Upper lobe of right lung (tissue), 1 donor: ENCODE results near the gene SEC63. TPM values are rescaled to one million over a fixed set of nuclear protein-coding genes. Genes with fewer than 3 reads are reported as not detected.

ENCODE experiments used
- ATAC-seq: fragments of 200-7000 bp; cut with Tn5 transposase; one replicate; pipeline ENCODE4 v1.9.1; 2020; ENCODE audit warnings: mild to moderate bottlenecking, moderate library complexity
- DNase-seq: peaks from one replicate; pipeline ENCODE4 v3.0.0-alpha.2; 2020
- H3K27ac ChIP-seq: fragments of 200-600 bp; one replicate; pipeline ENCODE4 v1.8.0; 2022
- H3K27me3 ChIP-seq: fragments of 200-600 bp; one replicate; pipeline ENCODE4 v1.8.0; 2022; ENCODE audit warnings: mild to moderate bottlenecking
- H3K36me3 ChIP-seq: fragments of 200-600 bp; one replicate; pipeline ENCODE4 v1.8.0; 2022
- H3K4me1 ChIP-seq: fragments of 200-600 bp; one replicate; pipeline ENCODE4 v1.8.0; 2022
- H3K4me3 ChIP-seq: fragments of 200-600 bp; one replicate; pipeline ENCODE4 v1.8.0; 2022; ENCODE audit warnings: mild to moderate bottlenecking
- H3K9me3 ChIP-seq: fragments of 200-600 bp; one replicate; pipeline ENCODE4 v1.8.0; 2022
- CTCF ChIP-seq: fragments of 200-600 bp; IDR thresholded peaks from one replicate; pipeline ENCODE4 v1.8.0; 2022; ENCODE audit warnings: antibody characterized with exemption
- intact Hi-C: fragments of 100-400 bp; cut with DNase I; formaldehyde crosslinking; loops from one replicate; pipeline ENCODE4 v1.11.0; 2022
- total RNA-seq: library from RNA; stranded (reverse); fragmentation: NEBNext Ultra II Directional; extraction: Animal tissue kit (Norgen Biotek cat#: 25700); gene quantifications from one replicate; pipeline ENCODE4 v1.2.1, GENCODE V29; 2021
- donor health status: DM: no; HTN: yes; CAD: no; lungs with severe emphysema.

The SEC63 gene
- total RNA-seq, 1 donor from 2014 or later, result 118 TPM

GRCh38 chr6:107853230-107853629 lies 104.8 kb downstream of the SEC63 start:
- intact Hi-C loops, result no loop called here
- no peaks in the 10 kb centered on the region for H3K27me3 ChIP-seq
- no peaks in the 10 kb centered on the region for H3K36me3 ChIP-seq
- ATAC-seq (no peak), DNase-seq (no peak)
- no peak overlapping the region for H3K27ac ChIP-seq
- no peaks in the 10 kb centered on the region for H3K4me1 ChIP-seq
- H3K9me3 ChIP-seq, result no peaks in the 10 kb centered on the region
- H3K4me3 ChIP-seq, result no peak overlapping the region
- no peak for TF ChIP-seq CTCF

- H3K4me3 ChIP-seq, result no peak overlapping the region
- intact Hi-C loops, result loop anchor here (10.0 kb wide), 1 partner anchor 175 kb away; no protein-coding TSS in a partner anchor
- no peaks in the 10 kb centered on the region for H3K9me3 ChIP-seq
- no peaks in the 10 kb centered on the region for H3K36me3 ChIP-seq
- no peak for DNase-seq
- ATAC-seq, result no peak
- TF ChIP-seq CTCF, result no peak
- H3K27me3 ChIP-seq, result peaks cover 5% of the 10 kb centered on the region
- H3K4me1 ChIP-seq, result peaks cover 6% of the 10 kb centered on the region
- no peak overlapping the region for H3K27ac ChIP-seq
These were observed 108.7 kb downstream of the SEC63 start for GRCh38 chr6:107849325-107849724.

- H3K36me3 ChIP-seq, result no peaks in the 10 kb centered on the region
- H3K4me1 ChIP-seq, result peaks cover 6% of the 10 kb centered on the region
- peaks cover 5% of the 10 kb centered on the region for H3K27me3 ChIP-seq
- H3K9me3 ChIP-seq, result no peaks in the 10 kb centered on the region
- intact Hi-C loops, result loop anchor here (10.0 kb wide), 1 partner anchor 173 kb away; no protein-coding TSS in a partner anchor
- ATAC-seq (peak; percentile 99), DNase-seq (peak; percentile 93)
- no peak overlapping the region for H3K27ac ChIP-seq
- TF ChIP-seq CTCF, result peak; percentile 97
- peak overlapping the region; percentile 46 for H3K4me3 ChIP-seq
These were observed 109.9 kb downstream of the SEC63 start for GRCh38 chr6:107847844-107848802.

- DNase-seq (no peak), ATAC-seq (no peak)
- no peak for TF ChIP-seq CTCF
- Histone ChIP-seq H3K9me3 (no peaks in the 10 kb centered on the region), H3K36me3 (no peaks in the 10 kb centered on the region), H3K27me3 (peaks cover 5% of the 10 kb centered on the region), H3K4me3 (no peak overlapping the region), H3K4me1 (peaks cover 6% of the 10 kb centered on the region), H3K27ac (no peak overlapping the region)
- intact Hi-C loops, result loop anchor here (10.0 kb wide), 1 partner anchor 172 kb away; no protein-coding TSS in a partner anchor
These were observed 111.7 kb downstream of the SEC63 start for GRCh38 chr6:107846262-107846795.

DNA sequence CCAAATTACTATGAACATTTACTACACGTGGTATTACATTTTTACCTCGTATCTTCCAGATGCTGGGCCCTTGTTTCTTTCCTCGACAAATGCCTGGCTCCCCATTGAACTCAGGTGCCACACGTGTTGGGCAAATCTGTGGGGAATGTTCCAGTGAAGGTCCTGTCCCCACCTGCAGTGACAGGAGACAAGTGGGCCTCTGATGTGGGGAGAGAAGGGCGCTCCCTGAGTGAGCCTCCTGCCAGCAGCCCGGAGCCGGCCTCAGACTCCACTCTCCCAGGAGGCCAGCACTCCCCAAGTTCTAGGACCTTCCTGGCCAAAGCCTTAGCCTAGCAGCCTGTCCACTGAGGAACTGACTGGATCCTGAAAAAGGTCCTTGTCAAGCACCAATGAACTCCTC lies 112.2 kb downstream of the SEC63 start:
- peaks cover 5% of the 10 kb centered on the region for H3K27me3 ChIP-seq
- no peak overlapping the region for H3K4me3 ChIP-seq
- H3K27ac ChIP-seq, result no peak overlapping the region
- H3K9me3 ChIP-seq, result no peaks in the 10 kb centered on the region
- DNase-seq, result no peak
- intact Hi-C loops, result loop anchor here (10.0 kb wide), 1 partner anchor 171 kb away; no protein-coding TSS in a partner anchor
- peaks cover 6% of the 10 kb centered on the region for H3K4me1 ChIP-seq
- no peak for TF ChIP-seq CTCF
- no peaks in the 10 kb centered on the region for H3K36me3 ChIP-seq
- no peak for ATAC-seq
